Loucy (cell line): ENCODE data around the gene LRRC45.

Source experiments
- EZH2phosphoT487 ChIP-seq: fragments of 200-600 bp; IDR thresholded peaks from 2 replicates; pipeline ENCODE4 v1.6.1; 2018; ENCODE audit warnings: antibody characterized with exemption, mild to moderate bottlenecking, moderate library complexity, borderline replicate concordance
- TF ChIP-seq, protein P1 (sequence below): fragments of 200-600 bp; sonication (generic); conservative IDR thresholded peaks from 2 replicates; pipeline ENCODE4 v1.5.1; 2014; ENCODE audit warnings: mild to moderate bottlenecking, antibody characterized with exemption, low read length

DNA sequence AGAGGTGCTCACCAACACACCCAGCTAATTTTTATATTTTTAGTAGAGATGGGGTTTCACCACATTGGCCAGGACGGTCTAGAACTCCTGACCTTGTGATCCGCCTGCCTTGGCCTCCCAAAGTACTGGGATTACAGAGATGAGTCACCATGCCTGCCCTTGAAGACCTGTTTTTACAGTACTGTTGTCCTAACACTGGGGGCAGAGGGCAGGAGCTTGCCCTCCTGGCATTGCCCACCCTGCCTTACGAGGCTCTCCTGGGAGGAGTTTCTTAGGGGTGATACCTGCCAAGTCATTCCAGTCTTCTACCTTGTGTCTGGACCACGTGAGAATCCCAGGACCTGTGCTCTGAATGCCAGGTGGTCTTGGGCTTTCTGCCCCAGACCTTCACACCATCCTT is 43.0 kb upstream of the LRRC45 start:
- TF ChIP-seq, protein P1, sequence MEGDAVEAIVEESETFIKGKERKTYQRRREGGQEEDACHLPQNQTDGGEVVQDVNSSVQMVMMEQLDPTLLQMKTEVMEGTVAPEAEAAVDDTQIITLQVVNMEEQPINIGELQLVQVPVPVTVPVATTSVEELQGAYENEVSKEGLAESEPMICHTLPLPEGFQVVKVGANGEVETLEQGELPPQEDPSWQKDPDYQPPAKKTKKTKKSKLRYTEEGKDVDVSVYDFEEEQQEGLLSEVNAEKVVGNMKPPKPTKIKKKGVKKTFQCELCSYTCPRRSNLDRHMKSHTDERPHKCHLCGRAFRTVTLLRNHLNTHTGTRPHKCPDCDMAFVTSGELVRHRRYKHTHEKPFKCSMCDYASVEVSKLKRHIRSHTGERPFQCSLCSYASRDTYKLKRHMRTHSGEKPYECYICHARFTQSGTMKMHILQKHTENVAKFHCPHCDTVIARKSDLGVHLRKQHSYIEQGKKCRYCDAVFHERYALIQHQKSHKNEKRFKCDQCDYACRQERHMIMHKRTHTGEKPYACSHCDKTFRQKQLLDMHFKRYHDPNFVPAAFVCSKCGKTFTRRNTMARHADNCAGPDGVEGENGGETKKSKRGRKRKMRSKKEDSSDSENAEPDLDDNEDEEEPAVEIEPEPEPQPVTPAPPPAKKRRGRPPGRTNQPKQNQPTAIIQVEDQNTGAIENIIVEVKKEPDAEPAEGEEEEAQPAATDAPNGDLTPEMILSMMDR, result no peak
- TF ChIP-seq EZH2phosphoT487, result no peak
